Mesodermal cell (in vitro differentiated cells): ENCODE results near the gene CRAT.
"Not testable (repeated sequence)": the region's sequence is repeated elsewhere in the genome, so short reads cannot be mapped to it uniquely, and the experiment has no call there.

Source experiments
- H3K27ac ChIP-seq: 2 replicates; pipeline ENCODE4 v1.7.0; 2013; ENCODE audit warnings: mild to moderate bottlenecking, low read depth, low read length, moderate library complexity; ENCODE audit not compliant: severe bottlenecking
- H3K36me3 ChIP-seq: 2 replicates; pipeline ENCODE4 v1.7.1; 2013; ENCODE audit warnings: mild to moderate bottlenecking, low read length, moderate library complexity; ENCODE audit not compliant: control insufficient read depth, insufficient read depth
- H3K4me1 ChIP-seq: one replicate; pipeline ENCODE4 v1.7.1; 2013; ENCODE audit warnings: mild to moderate bottlenecking, low read length; ENCODE audit not compliant: insufficient read depth, control insufficient read depth, poor library complexity, severe bottlenecking
- H3K4me3 ChIP-seq: 2 replicates; pipeline ENCODE4 v1.7.0; 2013; ENCODE audit warnings: low read length, control low read depth, mild to moderate bottlenecking; ENCODE audit not compliant: insufficient read depth, poor library complexity, severe bottlenecking; ENCODE audit errors: extremely low read depth
- H3K9me3 ChIP-seq: 2 replicates; pipeline ENCODE4 v1.7.1; 2013; ENCODE audit warnings: mild to moderate bottlenecking, low read length, moderate library complexity; ENCODE audit not compliant: control insufficient read depth
- WGBS, 2 experiments: methylation state at CpG; one replicate each; pipeline ENCODE4 v1.1.5; 2013; ENCODE audit warnings: missing lambda C conversion rate in 2 of 2; ENCODE audit not compliant: insufficient coverage in 2 of 2; 5-methylcytosine and 5-hydroxymethylcytosine counted together

CRAT gene

GRCh38 chr9:129124506-129125069 is 14.0 kb upstream of the CRAT start:
- H3K4me3 ChIP-seq: no peak overlapping the region
- peaks cover 61% of the 10 kb centered on the region for H3K36me3 ChIP-seq
- 87 to 100% methylated on average over 1 to 3 of the region's 3 CpGs for WGBS, 2 experiments
- H3K27ac ChIP-seq: no peak overlapping the region
- no peaks in the 10 kb centered on the region for H3K9me3 ChIP-seq
- peaks cover 8% of the 10 kb centered on the region for H3K4me1 ChIP-seq

- peaks cover 57% of the 10 kb centered on the region for H3K36me3 ChIP-seq
- WGBS, 2 experiments: 86 to 96% methylated on average over 6 to 13 of the region's 15 CpGs
- H3K4me3 ChIP-seq, H3K9me3 ChIP-seq, H3K4me1 ChIP-seq, H3K27ac ChIP-seq: not testable (repeated sequence)
Measured at GRCh38 chr9:129122976-129123375, 12.4 kb upstream of the CRAT start.

GRCh38 chr9:129122133-129122532 is 11.5 kb upstream of the CRAT start:
- no peaks in the 10 kb centered on the region for H3K9me3 ChIP-seq
- peaks cover 49% of the 10 kb centered on the region for H3K36me3 ChIP-seq
- 100% methylated on average over 1 of the region's 1 CpG; no CpG with 5 or more reads in 1 of the 2 experiments for WGBS, 2 experiments
- no peak overlapping the region for H3K4me3 ChIP-seq
- peaks cover 5% of the 10 kb centered on the region for H3K4me1 ChIP-seq
- H3K27ac ChIP-seq: no peak overlapping the region

GRCh38 chr9:129121483-129121882 is 10.9 kb upstream of the CRAT start:
- Histone ChIP-seq H3K27ac (no peak overlapping the region), H3K9me3 (no peaks in the 10 kb centered on the region), H3K4me1 (no peaks in the 10 kb centered on the region), H3K4me3 (no peak overlapping the region), H3K36me3 (peaks cover 49% of the 10 kb centered on the region)
- 89 to 91% methylated on average over 3 of the region's 3 CpGs for WGBS, 2 experiments

- H3K27ac ChIP-seq: no peak overlapping the region
- peaks cover 33% of the 10 kb centered on the region for H3K36me3 ChIP-seq
- peaks cover 5% of the 10 kb centered on the region for H3K4me1 ChIP-seq
- no peaks in the 10 kb centered on the region for H3K9me3 ChIP-seq
- H3K4me3 ChIP-seq: no peak overlapping the region
- WGBS, 2 experiments: 89 to 92% methylated on average over 1 of the region's 4 CpGs
Measured at GRCh38 chr9:129118799-129119198, 8.2 kb upstream of the CRAT start.

- 94 to 98% methylated on average over 12 to 16 of the region's 17 CpGs for WGBS, 2 experiments
- Histone ChIP-seq H3K9me3 (no peaks in the 10 kb centered on the region), H3K4me3 (no peak overlapping the region), H3K36me3 (peaks cover 5% of the 10 kb centered on the region), H3K4me1 (peaks cover 7% of the 10 kb centered on the region), H3K27ac (no peak overlapping the region)
Measured at GRCh38 chr9:129113645-129114304, 3.2 kb upstream of the CRAT start.

- H3K4me3 ChIP-seq: peak overlapping the region; percentile 99
- not testable (repeated sequence) for H3K4me1 ChIP-seq, H3K9me3 ChIP-seq, H3K36me3 ChIP-seq, H3K27ac ChIP-seq
- WGBS, 2 experiments: 93 to 97% methylated on average over 15 to 16 of the region's 17 CpGs
Measured at GRCh38 chr9:129112526-129112925, 1.9 kb upstream of the CRAT start.

- 1 to 2% methylated on average over 24 to 27 of the region's 37 CpGs for WGBS, 2 experiments
- Histone ChIP-seq H3K27ac (peak overlapping the region; percentile 93), H3K9me3 (no peaks in the 10 kb centered on the region), H3K36me3 (peaks cover 3% of the 10 kb centered on the region), H3K4me3 (peak overlapping the region; percentile 99), H3K4me1 (peaks cover 7% of the 10 kb centered on the region)
Measured at GRCh38 chr9:129111528-129112151, 1.0 kb upstream of the CRAT start.

GRCh38 chr9:129109952-129110739 is 447 bp downstream of the CRAT start:
- peak overlapping the region; percentile 99 for H3K4me3 ChIP-seq
- peaks cover 7% of the 10 kb centered on the region for H3K4me1 ChIP-seq
- 9 to 12% methylated on average over 44 to 49 of the region's 64 CpGs for WGBS, 2 experiments
- no peaks in the 10 kb centered on the region for H3K9me3 ChIP-seq
- H3K27ac ChIP-seq: no peak overlapping the region
- H3K36me3 ChIP-seq: peaks cover 3% of the 10 kb centered on the region

GRCh38 chr9:129109537-129109903 is 1.1 kb downstream of the CRAT start:
- H3K27ac ChIP-seq: no peak overlapping the region
- H3K4me1 ChIP-seq: peaks cover 7% of the 10 kb centered on the region
- 69 to 92% methylated on average over 2 to 6 of the region's 7 CpGs for WGBS, 2 experiments
- peak overlapping the region; percentile 99 for H3K4me3 ChIP-seq
- H3K36me3 ChIP-seq: peaks cover 3% of the 10 kb centered on the region
- H3K9me3 ChIP-seq: no peaks in the 10 kb centered on the region
